SK-N-MC (cell line): ENCODE data around the gene TRPM2.
"Not testable (repeated sequence)": the region's sequence is repeated elsewhere in the genome, so short reads cannot be mapped to it uniquely, and the experiment has no call there.

ENCODE experiments used
- DNase-seq: peaks from one replicate; pipeline ENCODE4 v3.0.0-alpha.2; 2011; ENCODE audit warnings: low read depth, low spot score
- H3K27ac ChIP-seq: fragments of 200-600 bp; sonication (generic); 2 replicates; pipeline ENCODE4 v1.5.1; 2016; ENCODE audit warnings: mixed run types
- H3K36me3 ChIP-seq: fragments of 200-600 bp; sonication (generic); 2 replicates; pipeline ENCODE4 v1.6.1; 2017; ENCODE audit warnings: antibody characterized with exemption, low read length, mixed read lengths; ENCODE audit not compliant: insufficient read depth
- H3K4me3 ChIP-seq: fragments of 200-600 bp; sonication (generic); 2 replicates; pipeline ENCODE4 v1.5.1; 2016
- H3K9ac ChIP-seq: fragments of 200-600 bp; sonication (generic); 2 replicates; pipeline ENCODE4 v1.8.0; 2017; ENCODE audit warnings: mixed run types, mixed read lengths; ENCODE audit not compliant: insufficient read length
- H3K9me3 ChIP-seq: fragments of 200-600 bp; sonication (generic); 2 replicates; pipeline ENCODE4 v1.6.1; 2017; ENCODE audit warnings: low read depth, mild to moderate bottlenecking, antibody characterized with exemption, low read length, moderate library complexity, mixed read lengths
- EZH2 ChIP-seq: fragments of 200-600 bp; sonication (generic); IDR thresholded peaks from one replicate; pipeline ENCODE4 v1.6.1; 2017; ENCODE audit warnings: antibody characterized with exemption
- FOXP2 ChIP-seq: optimal IDR thresholded peaks from 2 replicates; pipeline ENCODE3; 2011; ENCODE audit warnings: mild to moderate bottlenecking, moderate library complexity; ENCODE audit not compliant: insufficient read depth; ENCODE audit errors: extremely low read length, control extremely low read depth
- POLR2AphosphoS5 ChIP-seq: IDR thresholded peaks from 2 replicates; pipeline ENCODE4 v1.6.1; 2012; ENCODE audit warnings: mild to moderate bottlenecking, low read depth, low read length, borderline replicate concordance

Gene TRPM2

DNA sequence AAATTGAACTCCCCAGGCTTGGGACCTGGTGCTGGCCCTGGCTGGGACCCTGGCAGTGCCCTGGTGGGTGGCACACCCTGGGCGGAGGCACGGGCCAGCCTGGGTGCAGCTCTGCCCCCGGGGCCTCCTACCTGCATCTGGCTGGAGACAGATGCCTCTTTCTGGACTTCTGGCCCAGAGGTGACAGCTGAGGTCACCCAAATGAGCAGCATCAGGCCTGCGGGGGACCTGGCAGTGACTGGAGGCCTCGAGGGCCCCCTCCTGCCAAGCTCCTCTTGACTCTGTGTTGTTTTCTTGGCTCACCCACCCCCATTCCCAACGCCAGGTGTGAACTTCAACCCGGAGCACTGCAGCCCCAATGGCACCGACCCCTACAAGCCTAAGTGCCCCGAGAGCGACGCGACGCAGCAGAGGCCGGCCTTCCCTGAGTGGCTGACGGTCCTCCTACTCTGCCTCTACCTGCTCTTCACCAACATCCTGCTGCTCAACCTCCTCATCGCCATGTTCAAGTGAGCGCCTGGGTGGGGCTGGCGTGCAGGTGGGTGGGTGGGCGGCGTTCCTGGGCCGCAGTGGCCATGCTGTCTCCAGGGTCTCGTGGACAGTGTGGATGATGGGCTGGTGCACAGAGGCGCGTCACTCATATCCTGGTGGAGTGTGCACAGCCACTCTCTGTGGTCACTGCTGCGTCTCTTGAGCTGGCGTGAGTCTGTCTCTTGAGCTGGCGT lies 60.3 kb downstream of the TRPM2 start:
- Histone ChIP-seq H3K36me3 (no peaks in the 10 kb centered on the region), H3K4me3 (no peak overlapping the region), H3K27ac (no peak overlapping the region), H3K9me3 (no peaks in the 10 kb centered on the region), H3K9ac (no peak overlapping the region)
- no peak for DNase-seq
- TF ChIP-seq EZH2, result no peak
- no peak for TF ChIP-seq FOXP2
- TF ChIP-seq POLR2AphosphoS5, result no peak

GRCh38 chr21:44414291-44415072 lies 61.1 kb downstream of the TRPM2 start:
- H3K9ac ChIP-seq, result no peak overlapping the region
- no peaks in the 10 kb centered on the region for H3K9me3 ChIP-seq
- TF ChIP-seq FOXP2 (no peak), POLR2AphosphoS5 (no peak), EZH2 (no peak)
- H3K27ac ChIP-seq, result no peak overlapping the region
- H3K4me3 ChIP-seq, result no peak overlapping the region
- no peak for DNase-seq
- no peaks in the 10 kb centered on the region for H3K36me3 ChIP-seq

DNA sequence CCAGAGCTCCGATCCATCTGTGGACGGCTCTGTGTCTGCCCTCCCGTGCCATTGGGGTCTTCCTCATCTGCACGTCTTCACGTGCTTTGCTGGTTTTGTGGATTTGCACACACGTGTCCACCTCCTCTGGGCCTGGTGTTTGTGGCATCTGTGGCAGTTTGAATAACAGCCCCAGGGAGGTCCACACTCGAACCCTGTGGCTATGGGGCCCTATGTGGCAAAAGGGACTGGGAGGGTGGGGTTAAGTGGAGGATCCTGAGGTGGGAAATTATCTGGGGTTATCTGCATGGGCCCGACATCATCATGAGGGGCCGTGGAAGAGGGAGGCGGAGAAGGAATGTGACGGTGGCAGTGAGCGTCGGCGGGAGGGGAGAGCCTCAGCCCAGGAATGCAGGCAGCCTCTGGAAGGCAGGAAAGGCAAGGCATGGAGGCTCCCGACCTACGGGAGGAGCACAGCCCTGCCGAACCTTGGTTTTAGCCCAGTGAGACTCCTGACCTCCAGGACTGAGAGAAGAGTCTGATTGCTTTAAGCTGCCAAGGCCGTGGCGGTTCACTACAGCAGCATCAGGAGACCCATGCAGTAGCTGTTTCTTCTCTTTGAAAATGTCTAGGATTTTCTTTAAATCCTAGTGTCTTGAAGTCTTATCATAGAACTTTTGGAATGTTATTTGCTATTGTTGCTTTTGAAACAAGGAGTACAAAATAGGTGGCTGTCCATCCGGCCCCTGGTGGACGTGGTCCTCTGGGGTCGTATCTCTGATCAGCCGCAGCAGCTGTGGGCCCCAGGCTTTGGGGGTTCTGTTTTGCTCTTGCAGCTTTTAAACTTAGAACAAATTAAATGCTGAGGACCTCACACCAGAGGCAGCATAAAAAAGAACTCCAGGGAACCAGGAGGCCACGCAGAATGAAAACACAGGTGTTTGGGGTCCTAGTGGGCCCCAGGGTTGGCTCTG lies 61.9 kb downstream of the TRPM2 start:
- H3K4me3 ChIP-seq, result no peak overlapping the region
- no peaks in the 10 kb centered on the region for H3K9me3 ChIP-seq
- DNase-seq, result no peak
- no peaks in the 10 kb centered on the region for H3K36me3 ChIP-seq
- no peak overlapping the region for H3K27ac ChIP-seq
- no peak for TF ChIP-seq FOXP2
- TF ChIP-seq EZH2, result no peak
- TF ChIP-seq POLR2AphosphoS5, result no peak
- no peak overlapping the region for H3K9ac ChIP-seq

DNA sequence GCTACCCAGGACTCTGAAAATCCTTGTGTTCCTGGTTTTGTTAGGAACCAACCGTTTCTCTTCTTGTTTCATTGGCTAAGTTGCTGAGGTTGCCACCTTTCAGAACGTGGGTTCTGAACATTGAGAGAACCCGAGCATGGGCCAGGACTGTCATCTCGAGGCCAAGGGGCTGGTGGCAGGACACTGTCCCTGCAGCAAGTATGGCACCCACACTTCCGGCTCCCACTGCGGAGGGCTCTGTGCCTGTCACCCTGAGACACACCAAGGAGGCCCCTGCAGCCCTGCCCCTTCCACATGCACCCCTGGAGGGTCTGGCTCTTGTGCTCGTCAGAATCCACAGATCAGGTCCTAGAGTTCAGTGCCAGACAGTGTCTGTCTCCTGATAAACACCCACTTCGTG lies 62.8 kb downstream of the TRPM2 start:
- Histone ChIP-seq H3K9ac (no peak overlapping the region), H3K9me3 (no peaks in the 10 kb centered on the region), H3K36me3 (no peaks in the 10 kb centered on the region), H3K27ac (no peak overlapping the region), H3K4me3 (no peak overlapping the region)
- no peak for DNase-seq
- TF ChIP-seq EZH2 (no peak), FOXP2 (no peak), POLR2AphosphoS5 (no peak)

DNA sequence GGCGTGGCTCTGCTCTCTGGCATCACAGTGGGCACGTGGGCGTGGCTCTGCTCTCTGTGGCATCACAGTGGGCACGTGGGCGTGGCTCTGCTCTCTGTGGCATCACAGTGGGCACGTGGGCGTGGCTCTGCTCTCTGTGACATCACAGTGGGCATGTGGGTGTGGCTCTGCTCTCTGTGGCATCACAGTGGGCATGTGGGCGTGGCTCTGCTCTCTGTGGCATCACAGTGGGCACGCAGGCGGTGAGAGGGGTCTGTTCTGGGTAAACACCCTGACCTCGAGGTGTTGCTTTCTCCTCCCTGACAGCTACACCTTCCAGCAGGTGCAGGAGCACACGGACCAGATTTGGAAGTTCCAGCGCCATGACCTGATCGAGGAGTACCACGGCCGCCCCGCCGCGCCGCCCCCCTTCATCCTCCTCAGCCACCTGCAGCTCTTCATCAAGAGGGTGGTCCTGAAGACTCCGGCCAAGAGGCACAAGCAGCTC lies 64.2 kb downstream of the TRPM2 start:
- H3K9me3 ChIP-seq, H3K27ac ChIP-seq, H3K36me3 ChIP-seq, DNase-seq, H3K4me3 ChIP-seq, H3K9ac ChIP-seq: not testable (repeated sequence)

- Histone ChIP-seq H3K4me3 (no peak overlapping the region), H3K27ac (no peak overlapping the region), H3K9me3 (no peaks in the 10 kb centered on the region), H3K9ac (no peak overlapping the region), H3K36me3 (no peaks in the 10 kb centered on the region)
- no peak for TF ChIP-seq EZH2
- no peak for TF ChIP-seq FOXP2
- no peak for TF ChIP-seq POLR2AphosphoS5
- DNase-seq, result no peak
Observed at GRCh38 chr21:44418108-44418875, 64.9 kb downstream of the TRPM2 start.

DNA sequence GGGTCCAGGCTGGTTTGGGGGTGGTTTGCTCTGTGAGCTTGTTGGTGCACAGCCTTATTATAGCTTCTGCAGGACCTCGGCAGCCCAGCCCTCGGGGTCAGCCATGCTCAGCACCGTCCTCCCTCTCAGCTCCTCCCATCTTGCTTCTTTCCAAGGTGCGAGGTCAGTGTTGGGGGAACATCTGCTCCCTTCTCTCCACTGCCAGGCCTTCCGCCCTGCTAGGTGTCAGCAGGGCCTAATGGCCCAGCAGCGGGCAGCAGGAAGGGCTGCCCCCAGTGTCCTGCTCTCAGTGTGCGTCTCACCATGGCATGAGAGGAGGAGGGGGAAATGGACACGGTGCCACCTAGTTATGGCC lies 65.4 kb downstream of the TRPM2 start:
- DNase-seq, result no peak
- H3K36me3 ChIP-seq, result no peaks in the 10 kb centered on the region
- H3K9ac ChIP-seq, result no peak overlapping the region
- no peak overlapping the region for H3K27ac ChIP-seq
- no peak overlapping the region for H3K4me3 ChIP-seq
- H3K9me3 ChIP-seq, result no peaks in the 10 kb centered on the region
- no peak for TF ChIP-seq POLR2AphosphoS5
- TF ChIP-seq EZH2, result no peak
- no peak for TF ChIP-seq FOXP2
